ENCODE measurements around the gene NR2C2. TPM values are rescaled to one million over a fixed set of nuclear protein-coding genes. Genes with fewer than 3 reads are reported as not detected.
A peak's percentile ranks its signal among the peaks of the same experiment; 100 is the strongest.

Gene NR2C2
- total RNA-seq, 1 donor from 2014 or later, result 74.1 TPM

DNA sequence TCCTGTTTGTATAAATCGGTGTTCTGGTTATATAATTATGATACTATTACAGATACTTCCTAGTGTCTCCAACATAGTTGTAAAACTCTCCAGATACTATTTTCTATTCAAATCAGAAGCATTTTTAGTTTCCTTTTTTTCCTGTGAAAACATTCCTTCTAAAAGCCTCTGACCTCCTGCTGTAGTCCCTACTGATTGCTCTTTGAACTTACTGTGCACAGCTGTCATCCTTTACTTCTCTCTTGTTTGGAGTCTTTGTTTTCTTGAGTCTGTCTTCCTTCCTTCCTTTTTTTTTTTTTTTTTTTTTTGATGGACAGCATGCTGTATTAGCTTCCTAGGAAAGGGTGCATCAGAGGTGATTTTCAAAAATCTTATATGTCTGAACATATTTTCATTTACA lies 28.9 kb downstream of the NR2C2 start:
- H3K4me1 Mint-ChIP-seq, result peaks cover 16% of the 10 kb centered on the region
- H3K4me3 Mint-ChIP-seq, result no peak overlapping the region
- H3K27ac Mint-ChIP-seq, result peak overlapping the region; percentile 36
- no peak for DNase-seq (ENCODE audit: low spot score in 2 of 2, unreplicated experiment in 2 of 2)
- peaks cover 13% of the 10 kb centered on the region for H3K9me3 Mint-ChIP-seq
- no peaks in the 10 kb centered on the region for H3K27me3 Mint-ChIP-seq (ENCODE audit: low read depth)
- H3K36me3 Mint-ChIP-seq, result peaks cover 39% of the 10 kb centered on the region
- no peak for TF ChIP-seq CTCF (IDR thresholded peaks at IDR 0.05; ENCODE audit: unreplicated experiment)

DNA sequence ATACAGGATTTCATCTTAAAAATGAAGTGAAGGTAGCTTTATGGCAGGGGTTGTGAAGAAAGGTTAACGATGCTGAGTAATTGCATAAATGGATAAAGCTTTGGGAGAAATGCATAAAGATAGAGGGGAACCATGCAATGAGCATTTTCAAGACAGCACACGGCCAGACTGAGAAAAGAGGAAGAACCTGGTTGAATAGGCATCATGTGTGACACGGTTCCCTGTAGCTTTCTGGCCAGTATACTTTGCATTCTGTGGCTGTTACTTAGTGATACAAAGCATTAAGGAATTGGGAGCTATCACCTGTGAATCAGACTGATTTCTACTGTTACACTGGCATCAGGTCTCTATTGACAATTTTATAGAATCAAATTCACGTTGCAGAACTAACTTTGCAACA lies 33.3 kb downstream of the NR2C2 start:
- Mint-ChIP-seq H3K27me3 (ENCODE audit: low read depth) (no peaks in the 10 kb centered on the region), H3K36me3 (peaks cover 20% of the 10 kb centered on the region), H3K4me3 (no peak overlapping the region), H3K27ac (no peak overlapping the region), H3K4me1 (peaks cover 13% of the 10 kb centered on the region), H3K9me3 (peaks cover 13% of the 10 kb centered on the region)
- no peak for DNase-seq (ENCODE audit: low spot score in 2 of 2, unreplicated experiment in 2 of 2)
- TF ChIP-seq CTCF (IDR thresholded peaks at IDR 0.05; ENCODE audit: unreplicated experiment), result no peak

- peaks cover 16% of the 10 kb centered on the region for H3K36me3 Mint-ChIP-seq
- TF ChIP-seq CTCF (IDR thresholded peaks at IDR 0.05; ENCODE audit: unreplicated experiment), result no peak
- H3K27ac Mint-ChIP-seq, result no peak overlapping the region
- H3K4me1 Mint-ChIP-seq, result no peaks in the 10 kb centered on the region
- no peak for DNase-seq (ENCODE audit: low spot score in 2 of 2, unreplicated experiment in 2 of 2)
- H3K4me3 Mint-ChIP-seq, result no peak overlapping the region
- H3K27me3 Mint-ChIP-seq (ENCODE audit: low read depth), result no peaks in the 10 kb centered on the region
- H3K9me3 Mint-ChIP-seq, result peaks cover 13% of the 10 kb centered on the region
Measured at GRCh38 chr3:14984581-14985113, 37.3 kb downstream of the NR2C2 start.

DNA sequence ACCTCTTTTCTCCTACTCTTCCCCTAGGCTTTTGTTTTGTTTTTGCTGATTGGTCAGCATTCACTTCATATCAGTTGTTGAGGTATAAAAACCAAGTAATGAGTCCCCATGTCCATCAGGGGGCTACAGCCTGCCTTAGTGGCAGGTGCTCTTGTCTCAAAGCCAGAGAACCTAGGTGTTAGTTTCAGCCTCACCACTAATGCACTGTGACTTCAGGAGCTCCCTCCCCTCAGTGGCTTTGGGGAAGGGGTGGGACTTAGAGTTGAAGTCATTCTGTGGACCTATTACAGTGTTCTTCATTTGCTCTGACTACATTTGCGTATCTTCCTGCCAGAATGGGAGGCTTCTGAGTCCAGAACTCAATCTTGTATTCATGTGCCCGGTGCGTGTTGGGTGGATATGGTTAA lies 41.6 kb downstream of the NR2C2 start:
- H3K36me3 Mint-ChIP-seq, result peaks cover 12% of the 10 kb centered on the region
- H3K27me3 Mint-ChIP-seq (ENCODE audit: low read depth), result no peaks in the 10 kb centered on the region
- peaks cover 13% of the 10 kb centered on the region for H3K9me3 Mint-ChIP-seq
- peaks cover 16% of the 10 kb centered on the region for H3K4me1 Mint-ChIP-seq
- DNase-seq (ENCODE audit: low spot score in 2 of 2, unreplicated experiment in 2 of 2), result no peak
- H3K4me3 Mint-ChIP-seq, result no peak overlapping the region
- no peak overlapping the region for H3K27ac Mint-ChIP-seq
- no peak for TF ChIP-seq CTCF (IDR thresholded peaks at IDR 0.05; ENCODE audit: unreplicated experiment)

DNA sequence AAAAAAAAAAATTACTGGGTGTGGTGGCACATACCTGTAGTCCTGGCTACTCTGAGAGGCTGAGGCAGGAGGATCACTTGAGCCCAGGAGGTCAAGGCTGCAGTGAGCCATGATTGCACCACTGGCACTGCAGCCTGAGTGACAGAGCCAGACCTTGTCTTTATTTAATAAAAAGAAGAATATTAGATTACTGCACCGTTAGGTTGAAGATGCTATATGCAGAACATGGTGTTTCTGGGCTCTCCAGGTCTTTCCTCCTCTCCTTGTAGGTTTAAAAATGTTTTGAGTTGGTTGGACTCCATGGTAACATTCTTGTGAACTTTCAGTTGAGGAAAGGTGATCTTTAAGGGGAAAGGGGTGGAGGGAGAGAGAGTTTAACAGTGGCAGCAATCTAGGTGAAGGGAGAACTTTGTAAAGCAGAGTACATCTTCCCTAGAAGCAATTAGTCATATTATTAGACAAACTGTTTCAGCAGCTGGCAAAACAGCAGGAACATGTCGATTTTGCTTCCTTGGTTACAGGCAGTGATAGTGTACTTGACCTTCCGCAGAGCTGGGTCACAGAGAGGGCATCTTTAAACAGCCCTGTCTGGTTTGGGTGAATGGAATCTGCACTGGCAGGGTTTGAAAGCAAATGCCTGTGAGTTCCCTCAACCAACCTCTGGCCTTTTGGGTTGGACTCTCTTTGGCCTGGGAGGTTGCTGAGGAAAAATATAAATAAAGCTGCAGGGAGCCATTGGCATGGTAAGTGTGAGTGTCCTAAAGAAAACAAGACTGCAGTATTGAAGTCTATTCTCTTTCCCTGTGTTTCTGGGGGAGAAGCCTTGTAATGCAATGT lies 42.8 kb downstream of the NR2C2 start:
- peaks cover 2% of the 10 kb centered on the region for H3K9me3 Mint-ChIP-seq
- DNase-seq (ENCODE audit: low spot score in 2 of 2, unreplicated experiment in 2 of 2), result no peak
- peaks cover 1% of the 10 kb centered on the region for H3K36me3 Mint-ChIP-seq
- H3K4me1 Mint-ChIP-seq, result peaks cover 16% of the 10 kb centered on the region
- no peak overlapping the region for H3K4me3 Mint-ChIP-seq
- no peaks in the 10 kb centered on the region for H3K27me3 Mint-ChIP-seq (ENCODE audit: low read depth)
- no peak for TF ChIP-seq CTCF (IDR thresholded peaks at IDR 0.05; ENCODE audit: unreplicated experiment)
- H3K27ac Mint-ChIP-seq, result peak overlapping the region; percentile 65
